GM19238 (cell line): ENCODE data around the gene OR4B1.

Experiments used
- DNase-seq: peaks from one replicate; pipeline ENCODE4 v3.0.0; 2011; ENCODE audit warnings: low spot score; ENCODE audit not compliant: insufficient read length

The OR4B1 gene

GRCh38 chr11:48261600-48261999 lies 45.0 kb downstream of the OR4B1 start:
- DNase-seq, result no peak

- DNase-seq, result no peak
Measured at GRCh38 chr11:48263423-48263911, 46.9 kb downstream of the OR4B1 start, which contains the start of gene OR4X1. TSS of gene OR4X1 (plus strand) at chr11:48263861. CDS start at chr11:48263861, 0 bp downstream.
